Measurements from ENCODE around the gene ARHGAP22. TPM values are rescaled to one million over a fixed set of nuclear protein-coding genes. Genes with fewer than 3 reads are reported as not detected.

ARHGAP22 gene
- total and polyA plus RNA-seq, 2 experiments from 2014 or later = 4.8 to 10.7 TPM

- TF ChIP-seq, protein P1, sequence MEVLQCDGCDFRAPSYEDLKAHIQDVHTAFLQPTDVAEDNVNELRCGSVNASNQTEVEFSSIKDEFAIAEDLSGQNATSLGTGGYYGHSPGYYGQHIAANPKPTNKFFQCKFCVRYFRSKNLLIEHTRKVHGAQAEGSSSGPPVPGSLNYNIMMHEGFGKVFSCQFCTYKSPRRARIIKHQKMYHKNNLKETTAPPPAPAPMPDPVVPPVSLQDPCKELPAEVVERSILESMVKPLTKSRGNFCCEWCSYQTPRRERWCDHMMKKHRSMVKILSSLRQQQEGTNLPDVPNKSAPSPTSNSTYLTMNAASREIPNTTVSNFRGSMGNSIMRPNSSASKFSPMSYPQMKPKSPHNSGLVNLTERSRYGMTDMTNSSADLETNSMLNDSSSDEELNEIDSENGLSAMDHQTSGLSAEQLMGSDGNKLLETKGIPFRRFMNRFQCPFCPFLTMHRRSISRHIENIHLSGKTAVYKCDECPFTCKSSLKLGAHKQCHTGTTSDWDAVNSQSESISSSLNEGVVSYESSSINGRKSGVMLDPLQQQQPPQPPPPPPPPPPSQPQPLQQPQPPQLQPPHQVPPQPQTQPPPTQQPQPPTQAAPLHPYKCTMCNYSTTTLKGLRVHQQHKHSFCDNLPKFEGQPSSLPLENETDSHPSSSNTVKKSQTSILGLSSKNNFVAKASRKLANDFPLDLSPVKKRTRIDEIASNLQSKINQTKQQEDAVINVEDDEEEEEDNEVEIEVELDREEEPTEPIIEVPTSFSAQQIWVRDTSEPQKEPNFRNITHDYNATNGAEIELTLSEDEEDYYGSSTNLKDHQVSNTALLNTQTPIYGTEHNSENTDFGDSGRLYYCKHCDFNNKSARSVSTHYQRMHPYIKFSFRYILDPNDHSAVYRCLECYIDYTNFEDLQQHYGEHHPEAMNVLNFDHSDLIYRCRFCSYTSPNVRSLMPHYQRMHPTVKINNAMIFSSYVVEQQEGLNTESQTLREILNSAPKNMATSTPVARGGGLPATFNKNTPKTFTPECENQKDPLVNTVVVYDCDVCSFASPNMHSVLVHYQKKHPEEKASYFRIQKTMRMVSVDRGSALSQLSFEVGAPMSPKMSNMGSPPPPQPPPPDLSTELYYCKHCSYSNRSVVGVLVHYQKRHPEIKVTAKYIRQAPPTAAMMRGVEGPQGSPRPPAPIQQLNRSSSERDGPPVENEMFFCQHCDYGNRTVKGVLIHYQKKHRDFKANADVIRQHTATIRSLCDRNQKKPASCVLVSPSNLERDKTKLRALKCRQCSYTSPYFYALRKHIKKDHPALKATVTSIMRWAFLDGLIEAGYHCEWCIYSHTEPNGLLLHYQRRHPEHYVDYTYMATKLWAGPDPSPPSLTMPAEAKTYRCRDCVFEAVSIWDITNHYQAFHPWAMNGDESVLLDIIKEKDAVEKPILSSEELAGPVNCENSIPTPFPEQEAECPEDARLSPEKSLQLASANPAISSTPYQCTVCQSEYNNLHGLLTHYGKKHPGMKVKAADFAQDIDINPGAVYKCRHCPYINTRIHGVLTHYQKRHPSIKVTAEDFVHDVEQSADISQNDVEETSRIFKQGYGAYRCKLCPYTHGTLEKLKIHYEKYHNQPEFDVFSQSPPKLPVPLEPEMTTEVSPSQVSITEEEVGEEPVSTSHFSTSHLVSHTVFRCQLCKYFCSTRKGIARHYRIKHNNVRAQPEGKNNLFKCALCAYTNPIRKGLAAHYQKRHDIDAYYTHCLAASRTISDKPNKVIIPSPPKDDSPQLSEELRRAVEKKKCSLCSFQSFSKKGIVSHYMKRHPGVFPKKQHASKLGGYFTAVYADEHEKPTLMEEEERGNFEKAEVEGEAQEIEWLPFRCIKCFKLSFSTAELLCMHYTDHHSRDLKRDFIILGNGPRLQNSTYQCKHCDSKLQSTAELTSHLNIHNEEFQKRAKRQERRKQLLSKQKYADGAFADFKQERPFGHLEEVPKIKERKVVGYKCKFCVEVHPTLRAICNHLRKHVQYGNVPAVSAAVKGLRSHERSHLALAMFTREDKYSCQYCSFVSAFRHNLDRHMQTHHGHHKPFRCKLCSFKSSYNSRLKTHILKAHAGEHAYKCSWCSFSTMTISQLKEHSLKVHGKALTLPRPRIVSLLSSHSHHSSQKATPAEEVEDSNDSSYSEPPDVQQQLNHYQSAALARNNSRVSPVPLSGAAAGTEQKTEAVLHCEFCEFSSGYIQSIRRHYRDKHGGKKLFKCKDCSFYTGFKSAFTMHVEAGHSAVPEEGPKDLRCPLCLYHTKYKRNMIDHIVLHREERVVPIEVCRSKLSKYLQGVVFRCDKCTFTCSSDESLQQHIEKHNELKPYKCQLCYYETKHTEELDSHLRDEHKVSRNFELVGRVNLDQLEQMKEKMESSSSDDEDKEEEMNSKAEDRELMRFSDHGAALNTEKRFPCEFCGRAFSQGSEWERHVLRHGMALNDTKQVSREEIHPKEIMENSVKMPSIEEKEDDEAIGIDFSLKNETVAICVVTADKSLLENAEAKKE (CRISPR knock-in tag; IDR thresholded peaks at IDR 0.05) = no peak
Measured at GRCh38 chr10:48500771-48501170, 104.1 kb downstream of the ARHGAP22 start (continued).

- Histone ChIP-seq H3K36me3 (ENCODE audit: insufficient read depth) (no peaks in the 10 kb centered on the region), H4K20me1 (replicated peaks; ENCODE audit: insufficient read depth) (peaks cover 13% of the 10 kb centered on the region; the same call in 1 of the 2 replicates)
- no peak for DNase-seq (ENCODE audit: low spot score)
- TF ChIP-seq JUNB (IDR thresholded peaks at IDR 0.05; ENCODE audit: unreplicated experiment) (no peak), CREB1 (CRISPR knock-in tag; IDR thresholded peaks at IDR 0.05; ENCODE audit: low read depth) (no peak), ZNF331 (CRISPR knock-in tag; IDR thresholded peaks at IDR 0.05; ENCODE audit: low read depth) (no peak), STAT1 (IDR thresholded peaks at IDR 0.05; ENCODE audit: unreplicated experiment) (no peak), EZH2phosphoT487 (IDR thresholded peaks at IDR 0.05; ENCODE audit: unreplicated experiment) (no peak), EZH2 (IDR thresholded peaks at IDR 0.05; ENCODE audit: low read depth, unreplicated experiment) (no peak), ETS1 (IDR thresholded peaks at IDR 0.05) (no peak)
- TF ChIP-seq, protein P2, sequence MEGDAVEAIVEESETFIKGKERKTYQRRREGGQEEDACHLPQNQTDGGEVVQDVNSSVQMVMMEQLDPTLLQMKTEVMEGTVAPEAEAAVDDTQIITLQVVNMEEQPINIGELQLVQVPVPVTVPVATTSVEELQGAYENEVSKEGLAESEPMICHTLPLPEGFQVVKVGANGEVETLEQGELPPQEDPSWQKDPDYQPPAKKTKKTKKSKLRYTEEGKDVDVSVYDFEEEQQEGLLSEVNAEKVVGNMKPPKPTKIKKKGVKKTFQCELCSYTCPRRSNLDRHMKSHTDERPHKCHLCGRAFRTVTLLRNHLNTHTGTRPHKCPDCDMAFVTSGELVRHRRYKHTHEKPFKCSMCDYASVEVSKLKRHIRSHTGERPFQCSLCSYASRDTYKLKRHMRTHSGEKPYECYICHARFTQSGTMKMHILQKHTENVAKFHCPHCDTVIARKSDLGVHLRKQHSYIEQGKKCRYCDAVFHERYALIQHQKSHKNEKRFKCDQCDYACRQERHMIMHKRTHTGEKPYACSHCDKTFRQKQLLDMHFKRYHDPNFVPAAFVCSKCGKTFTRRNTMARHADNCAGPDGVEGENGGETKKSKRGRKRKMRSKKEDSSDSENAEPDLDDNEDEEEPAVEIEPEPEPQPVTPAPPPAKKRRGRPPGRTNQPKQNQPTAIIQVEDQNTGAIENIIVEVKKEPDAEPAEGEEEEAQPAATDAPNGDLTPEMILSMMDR (conservative IDR thresholded peaks at IDR 0.05; ENCODE audit: low read depth in 2 of 2) = no peak
- TF ChIP-seq, protein P3, sequence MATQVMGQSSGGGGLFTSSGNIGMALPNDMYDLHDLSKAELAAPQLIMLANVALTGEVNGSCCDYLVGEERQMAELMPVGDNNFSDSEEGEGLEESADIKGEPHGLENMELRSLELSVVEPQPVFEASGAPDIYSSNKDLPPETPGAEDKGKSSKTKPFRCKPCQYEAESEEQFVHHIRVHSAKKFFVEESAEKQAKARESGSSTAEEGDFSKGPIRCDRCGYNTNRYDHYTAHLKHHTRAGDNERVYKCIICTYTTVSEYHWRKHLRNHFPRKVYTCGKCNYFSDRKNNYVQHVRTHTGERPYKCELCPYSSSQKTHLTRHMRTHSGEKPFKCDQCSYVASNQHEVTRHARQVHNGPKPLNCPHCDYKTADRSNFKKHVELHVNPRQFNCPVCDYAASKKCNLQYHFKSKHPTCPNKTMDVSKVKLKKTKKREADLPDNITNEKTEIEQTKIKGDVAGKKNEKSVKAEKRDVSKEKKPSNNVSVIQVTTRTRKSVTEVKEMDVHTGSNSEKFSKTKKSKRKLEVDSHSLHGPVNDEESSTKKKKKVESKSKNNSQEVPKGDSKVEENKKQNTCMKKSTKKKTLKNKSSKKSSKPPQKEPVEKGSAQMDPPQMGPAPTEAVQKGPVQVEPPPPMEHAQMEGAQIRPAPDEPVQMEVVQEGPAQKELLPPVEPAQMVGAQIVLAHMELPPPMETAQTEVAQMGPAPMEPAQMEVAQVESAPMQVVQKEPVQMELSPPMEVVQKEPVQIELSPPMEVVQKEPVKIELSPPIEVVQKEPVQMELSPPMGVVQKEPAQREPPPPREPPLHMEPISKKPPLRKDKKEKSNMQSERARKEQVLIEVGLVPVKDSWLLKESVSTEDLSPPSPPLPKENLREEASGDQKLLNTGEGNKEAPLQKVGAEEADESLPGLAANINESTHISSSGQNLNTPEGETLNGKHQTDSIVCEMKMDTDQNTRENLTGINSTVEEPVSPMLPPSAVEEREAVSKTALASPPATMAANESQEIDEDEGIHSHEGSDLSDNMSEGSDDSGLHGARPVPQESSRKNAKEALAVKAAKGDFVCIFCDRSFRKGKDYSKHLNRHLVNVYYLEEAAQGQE (IDR thresholded peaks at IDR 0.05; ENCODE audit: unreplicated experiment) = no peak
Measured at GRCh38 chr10:48498940-48499510, 105.8 kb downstream of the ARHGAP22 start.

More at GRCh38 chr10:48498940-48499510, 105.8 kb downstream of the ARHGAP22 start:
- no peak for ATAC-seq
- no peak overlapping the region for H3K4me2 ChIP-seq
- no peaks in the 10 kb centered on the region for H3K27me3 ChIP-seq (ENCODE audit: insufficient read depth)
- no peak overlapping the region for H2AFZ ChIP-seq
- Mint-ChIP-seq H3K9me3 (no peaks in the 10 kb centered on the region), H3K36me3 (ENCODE audit: low read depth) (no peaks in the 10 kb centered on the region; the same call in 2 of the 3 replicates), H3K4me3 (no peak overlapping the region), H3K4me1 (peaks cover 8% of the 10 kb centered on the region), H3K27ac (no peak overlapping the region), H3K27me3 (ENCODE audit: insufficient read depth, low read depth, poor library complexity) (peaks cover 6% of the 10 kb centered on the region)
- no peak overlapping the region for H3K27ac ChIP-seq (ENCODE audit: low read depth)
- no peaks in the 10 kb centered on the region for H3F3A ChIP-seq (replicated peaks; ENCODE audit: low read depth)
- H3K4me1 ChIP-seq (ENCODE audit: insufficient read depth) = no peaks in the 10 kb centered on the region
- no peak overlapping the region for H3K4me3 ChIP-seq
- no peaks in the 10 kb centered on the region for H3K9me2 ChIP-seq (ENCODE audit: insufficient read depth)
- H3K79me2 ChIP-seq (replicated peaks; ENCODE audit: insufficient read depth) = 0 out of 2 replicates have a peak, but pooled peaks cover 7% of the 10 kb centered on the region

All from GM23338 (cell line).